HG02970 (cell line): Measurements from ENCODE around the gene ITPRIPL2.
A peak's percentile ranks its signal among the peaks of the same experiment; 100 is the strongest.

ENCODE experiments used
- ATAC-seq: cut with Tn5 transposase; IDR thresholded peaks from one replicate; pipeline ENCODE4 v1.9.1; 2021; ENCODE audit warnings: mild to moderate bottlenecking, moderate library complexity, moderate number of reproducible peaks; ENCODE audit not compliant: unreplicated experiment, low FRiP score

Gene ITPRIPL2

DNA sequence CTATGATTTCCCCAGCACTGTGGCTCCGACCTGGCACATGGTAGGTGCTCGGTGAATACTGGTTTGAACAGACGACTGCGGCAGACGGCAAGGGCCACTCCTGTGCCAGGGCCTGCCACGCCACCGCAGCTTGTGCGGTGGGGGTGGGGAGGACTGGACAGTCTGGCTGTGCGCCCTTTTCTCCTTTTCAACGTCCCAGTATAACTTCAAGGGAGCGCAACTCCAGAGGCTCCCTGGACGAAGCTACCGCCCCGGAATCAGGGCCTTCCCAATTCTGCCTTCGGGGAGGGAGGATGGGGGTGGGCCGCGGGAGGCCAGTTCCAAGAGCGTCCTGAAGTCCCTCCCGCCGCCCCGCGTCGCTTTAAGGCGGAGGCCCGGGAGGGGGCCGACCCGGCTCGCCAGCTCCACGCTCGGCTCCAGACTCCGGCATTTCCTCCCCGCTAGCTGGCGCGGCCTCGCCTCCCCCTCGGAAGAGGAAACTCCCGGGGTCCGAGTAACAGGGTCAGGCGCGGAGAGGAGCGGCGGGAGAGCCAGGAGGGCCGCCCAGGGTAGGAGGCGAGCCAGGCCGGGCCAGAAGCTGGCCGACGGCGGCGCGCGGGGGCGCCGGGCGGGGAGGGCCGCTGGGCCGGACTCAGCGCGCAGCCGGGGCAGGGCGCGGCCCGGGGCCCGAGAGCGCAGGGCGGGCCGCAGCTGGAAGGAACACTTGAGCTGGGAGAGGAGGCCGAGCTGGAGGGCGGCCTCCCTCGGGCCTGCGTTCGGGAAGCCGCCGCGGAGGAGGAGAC lies at the start of gene ITPRIPL2:
TSS of gene ITPRIPL2 (plus strand) at position 388 of the 782 bp plus-strand sequence. CDS start 498 bp downstream, outside the sequence.
- ATAC-seq, result no peak

DNA sequence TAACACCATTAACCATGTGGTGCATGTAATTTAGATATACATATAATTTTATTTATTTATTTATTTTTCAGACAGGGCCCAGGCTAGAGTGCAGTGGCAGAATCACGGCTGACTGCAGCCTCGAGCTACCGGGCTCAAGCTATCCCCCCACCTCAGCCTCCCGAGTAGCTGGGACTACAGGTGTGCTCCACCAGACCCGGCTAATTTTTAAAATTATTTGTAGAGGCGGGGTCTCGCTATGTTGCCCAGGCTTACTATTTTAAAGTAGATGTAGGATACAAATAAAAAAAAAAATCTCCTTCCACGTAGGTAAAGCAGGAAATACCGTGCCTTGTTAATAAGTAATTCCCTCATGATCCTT lies 46.8 kb upstream of the ITPRIPL2 start:
- ATAC-seq, result no peak

DNA sequence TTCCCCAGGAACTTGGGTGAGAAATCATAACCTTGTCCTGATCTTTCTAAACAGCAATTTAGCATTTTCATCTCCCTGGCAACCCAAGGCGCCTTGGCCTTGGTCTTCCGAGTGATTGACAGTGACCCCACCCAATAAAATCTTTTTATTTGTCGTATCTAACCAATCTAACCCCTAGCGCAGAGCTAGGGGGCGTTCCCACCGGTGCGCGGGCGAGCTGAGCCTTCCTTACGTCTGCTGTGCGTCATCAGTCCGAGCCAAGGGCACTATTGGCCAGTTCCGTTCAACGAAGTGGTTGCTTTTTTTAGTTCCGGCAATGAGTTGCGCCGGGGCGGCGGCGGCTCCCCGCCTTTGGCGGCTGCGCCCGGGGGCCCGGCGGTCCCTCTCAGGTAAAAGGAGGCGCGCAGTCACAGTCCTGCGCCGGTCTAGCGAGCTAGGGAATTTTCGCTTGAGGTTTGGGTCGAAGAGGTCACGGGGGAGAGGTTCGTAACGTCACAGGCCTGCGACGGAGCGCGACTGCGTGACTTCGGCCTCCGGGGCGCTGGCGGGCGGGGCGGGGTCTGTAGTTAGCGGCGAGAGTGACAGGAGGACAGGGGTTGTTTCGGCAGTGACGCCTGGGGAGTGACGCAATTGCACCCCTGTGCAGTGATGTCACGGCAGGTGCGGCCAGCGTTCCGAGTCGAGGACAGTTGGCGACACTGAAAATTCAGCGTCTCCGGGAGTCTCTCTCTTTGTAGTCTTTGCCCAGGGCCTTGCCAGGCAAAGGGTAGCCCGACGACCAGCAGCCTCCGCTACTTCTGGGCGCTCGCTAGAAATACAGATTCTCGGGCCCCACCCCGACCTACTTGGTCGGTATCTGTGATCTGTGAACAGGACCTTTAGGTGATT lies 46.2 kb upstream of the ITPRIPL2 start, which contains the start of gene COQ7:
TSS of gene COQ7 (plus strand) at position 266 of the 888 bp plus-strand sequence. CDS start at position 317, 51 bp downstream.
- peak; percentile 91 for ATAC-seq

DNA sequence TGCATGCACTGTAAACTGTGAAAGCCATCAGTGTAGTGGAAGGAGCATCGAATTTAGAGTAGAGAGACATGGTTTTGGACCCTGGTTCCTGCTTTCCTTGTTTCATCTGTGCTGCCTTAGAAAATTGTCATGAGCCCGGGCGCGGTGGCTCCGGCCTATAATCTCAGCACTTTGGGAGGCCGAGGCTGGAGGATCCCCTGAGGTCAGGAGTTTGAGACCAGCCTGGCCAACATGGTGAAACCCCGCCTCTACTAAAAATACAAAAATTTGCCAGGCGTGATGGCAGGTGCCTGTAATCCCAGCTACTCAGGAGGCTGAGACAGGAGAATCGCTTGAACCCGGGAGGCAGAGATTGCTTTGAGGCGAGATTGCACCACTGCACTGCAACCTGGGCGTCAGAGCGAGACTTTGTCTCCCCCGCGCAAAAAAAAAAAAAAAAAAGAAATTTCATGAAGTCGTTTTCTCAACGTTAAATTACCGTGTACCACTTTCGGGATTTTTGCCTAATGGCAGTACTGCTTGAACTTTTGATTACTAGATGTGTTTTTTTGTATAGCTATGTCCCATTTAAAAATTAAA lies 45.4 kb upstream of the ITPRIPL2 start:
- ATAC-seq, result no peak

DNA sequence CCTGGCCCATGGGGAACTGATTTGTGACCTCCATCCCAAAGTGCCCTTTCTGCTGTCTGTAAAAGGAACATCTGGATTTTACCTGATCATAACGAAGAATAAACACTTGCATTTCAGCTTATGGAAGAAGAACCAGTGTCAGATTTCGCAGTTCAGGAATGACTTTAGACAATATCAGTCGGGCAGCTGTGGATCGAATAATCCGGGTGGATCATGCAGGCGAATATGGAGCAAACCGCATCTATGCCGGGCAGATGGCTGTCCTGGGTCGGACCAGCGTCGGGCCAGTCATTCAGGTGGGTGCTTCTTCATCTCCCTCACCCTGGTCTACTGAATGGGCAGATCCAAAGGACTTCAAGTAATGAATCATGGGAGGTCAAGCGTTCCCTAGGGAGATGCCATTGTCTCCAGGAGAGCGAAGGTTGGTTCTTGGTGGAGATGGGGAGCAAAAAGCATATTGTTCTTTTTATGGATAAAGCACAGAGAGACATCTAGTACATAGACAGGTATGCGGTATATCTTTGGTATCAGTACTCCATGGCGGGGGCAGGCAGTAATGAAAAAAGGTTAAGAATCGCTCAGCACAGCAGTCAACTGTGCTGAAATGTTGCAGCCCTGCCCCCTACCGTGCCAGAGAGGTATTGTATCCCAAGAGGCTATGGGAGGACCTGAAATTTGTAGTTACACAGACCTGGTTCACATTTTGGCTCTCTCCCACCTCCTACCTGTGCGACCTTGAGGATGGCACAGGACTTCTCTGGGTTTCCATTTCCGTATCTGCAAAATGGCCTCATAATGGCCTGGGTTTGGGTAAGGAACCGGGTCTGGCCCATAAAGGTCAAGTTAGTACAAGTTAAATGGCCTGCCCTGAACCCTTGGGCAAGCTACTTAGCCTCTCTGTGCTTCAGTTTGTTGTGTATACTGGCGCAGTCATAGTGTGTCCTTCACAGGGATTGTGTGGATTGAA lies 41.7 kb upstream of the ITPRIPL2 start:
- ATAC-seq, result no peak

DNA sequence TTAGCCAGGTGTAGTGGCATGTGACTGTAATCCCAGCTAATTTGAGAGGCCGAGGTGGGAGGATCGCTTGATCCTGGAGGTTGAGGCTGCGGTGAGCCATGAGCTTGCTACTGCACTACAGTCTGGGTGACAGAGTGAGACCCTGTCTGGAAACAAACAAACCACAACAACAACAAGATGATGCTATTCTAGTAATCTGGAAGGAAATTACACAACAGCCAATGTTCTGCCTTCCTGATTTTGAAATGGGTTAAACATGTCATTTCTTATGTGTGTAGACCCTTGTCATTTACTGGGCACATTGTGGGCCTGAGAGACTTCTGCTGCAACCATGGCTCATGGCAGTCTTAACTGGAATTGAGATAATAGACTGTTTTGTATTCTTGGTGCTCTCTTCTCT lies 40.4 kb upstream of the ITPRIPL2 start:
- ATAC-seq, result no peak

DNA sequence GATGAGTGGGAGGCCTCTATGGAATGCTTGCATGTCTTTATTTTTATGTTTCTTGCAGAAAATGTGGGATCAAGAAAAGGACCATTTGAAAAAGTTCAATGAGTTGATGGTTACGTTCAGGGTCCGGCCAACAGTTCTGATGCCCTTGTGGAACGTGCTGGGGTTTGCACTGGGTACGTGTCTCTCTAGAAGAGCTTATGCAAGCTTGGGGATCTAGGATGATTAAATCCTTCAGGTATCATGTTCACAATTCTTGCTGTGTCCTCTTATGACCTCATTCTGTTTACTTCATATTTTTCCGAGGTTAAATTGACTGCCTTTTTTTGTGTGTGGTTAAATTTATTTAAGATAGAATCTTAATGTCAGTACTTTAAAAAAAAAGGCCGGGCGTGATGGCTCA lies 39.9 kb upstream of the ITPRIPL2 start:
- no peak for ATAC-seq

DNA sequence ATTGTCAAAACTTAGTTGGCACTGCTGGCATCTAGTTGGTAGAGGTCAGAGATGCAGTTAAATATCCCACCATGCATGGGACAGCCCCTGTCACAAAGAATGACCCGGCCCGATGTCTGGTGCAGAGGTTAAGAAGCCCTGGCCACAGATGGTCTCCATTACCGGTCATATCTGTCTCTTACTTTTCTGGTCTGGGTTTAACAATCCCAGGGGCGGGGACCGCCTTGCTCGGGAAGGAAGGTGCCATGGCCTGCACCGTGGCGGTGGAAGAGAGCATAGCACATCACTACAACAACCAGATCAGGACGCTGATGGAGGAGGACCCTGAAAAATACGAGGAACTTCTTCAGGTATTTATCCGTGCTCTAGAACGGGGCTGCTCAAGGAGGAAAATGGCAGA lies 38.3 kb upstream of the ITPRIPL2 start:
- ATAC-seq, result no peak

DNA sequence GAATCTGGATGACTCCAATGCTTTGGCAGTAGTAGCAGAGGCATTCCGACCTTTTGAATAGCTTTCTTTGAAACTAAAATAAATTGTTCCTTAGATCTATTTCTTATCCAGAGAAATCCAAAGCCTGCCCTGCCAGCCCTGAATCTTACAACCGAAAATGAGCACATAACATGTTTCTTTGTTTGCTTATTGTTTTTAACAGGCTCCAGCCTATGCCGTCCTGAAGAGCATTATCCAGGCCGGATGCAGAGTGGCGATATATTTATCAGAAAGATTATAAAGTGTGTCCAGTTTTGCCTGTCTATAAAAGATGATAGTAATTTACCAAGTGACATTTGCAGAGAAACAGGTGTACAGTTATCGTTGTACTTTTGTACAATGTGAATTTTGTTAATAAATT lies 35.9 kb upstream of the ITPRIPL2 start:
- ATAC-seq, result no peak

DNA sequence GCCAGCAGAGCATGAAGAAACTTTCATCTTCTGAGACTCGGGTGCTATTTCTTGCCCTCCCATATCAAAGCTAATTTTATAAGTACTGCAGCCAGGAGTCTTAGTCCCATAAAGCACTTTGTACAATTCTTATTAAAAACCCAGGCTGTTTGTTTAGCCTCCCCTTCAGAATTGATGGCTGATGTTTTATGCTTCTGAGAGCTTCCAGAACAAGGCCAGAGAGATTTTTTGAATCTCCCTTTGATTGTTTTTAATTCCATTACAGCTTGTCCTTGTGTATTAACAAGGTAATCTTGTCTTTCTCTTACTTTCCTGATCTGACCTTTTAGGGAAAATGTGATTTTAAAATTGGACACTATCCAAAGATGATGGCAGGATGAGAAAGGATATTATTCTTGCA lies 30.1 kb upstream of the ITPRIPL2 start:
- no peak for ATAC-seq

DNA sequence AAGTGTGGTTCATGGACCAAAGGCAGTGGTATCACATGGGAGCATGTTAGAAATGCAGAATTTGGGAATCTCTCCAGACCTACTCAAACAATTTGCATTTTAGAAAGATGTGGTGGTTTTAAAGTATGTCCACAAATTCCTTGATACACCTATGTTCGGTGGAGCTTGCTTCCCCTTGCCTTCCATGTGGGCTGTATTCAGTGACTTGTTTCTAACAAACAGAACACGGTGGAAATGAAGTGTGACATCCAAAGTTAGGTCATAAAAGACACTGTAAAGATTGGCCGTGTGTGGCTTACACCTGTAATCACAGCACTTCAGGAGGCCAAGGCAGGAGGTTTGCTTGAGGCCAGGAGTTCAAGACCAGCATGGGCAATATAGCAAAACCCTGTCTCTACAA lies 29.6 kb upstream of the ITPRIPL2 start:
- ATAC-seq, result no peak

DNA sequence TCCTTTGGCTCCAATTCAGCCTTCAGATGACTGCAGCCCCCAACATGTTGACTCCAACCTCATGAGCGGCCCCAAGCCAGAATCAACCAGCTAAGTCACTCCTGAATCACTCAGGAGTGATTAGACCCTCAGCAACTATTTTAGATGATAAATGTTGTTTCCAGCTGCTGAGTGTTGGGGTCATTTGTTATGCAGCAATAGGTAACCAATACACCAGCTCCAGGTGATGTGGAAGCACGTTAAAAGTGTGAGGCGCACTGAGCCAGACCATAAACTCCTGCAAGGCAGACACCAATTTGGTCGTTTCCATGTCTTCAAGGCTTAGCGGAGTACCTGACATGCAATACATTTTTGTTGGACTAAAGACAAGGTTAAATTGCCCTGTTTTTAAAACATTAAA lies 28.9 kb upstream of the ITPRIPL2 start:
- ATAC-seq, result no peak

DNA sequence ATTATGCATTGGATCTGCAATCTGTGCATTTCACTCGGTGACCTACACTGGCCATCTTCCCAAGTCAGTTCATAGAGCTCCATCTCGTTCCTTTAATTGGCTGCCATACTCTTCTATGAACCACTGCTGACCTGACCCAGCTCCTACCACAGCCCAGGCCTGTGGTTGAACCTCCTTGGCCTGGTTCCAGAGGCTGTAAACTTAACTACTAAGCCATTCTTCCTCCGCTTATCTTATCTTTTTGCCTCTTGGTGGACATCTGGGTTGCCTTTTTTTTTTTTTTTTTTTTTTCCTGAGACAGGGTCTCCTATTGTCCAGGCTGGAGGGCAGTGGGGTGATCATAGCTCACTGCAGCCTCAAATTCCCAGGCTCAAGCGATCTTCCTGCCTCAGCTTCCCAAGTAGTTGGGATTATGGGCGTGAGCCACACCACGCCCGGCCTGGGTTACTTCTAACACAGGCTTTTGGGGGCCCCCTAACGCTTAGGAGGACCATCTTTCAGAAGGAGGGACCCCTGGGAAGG lies 28.0 kb upstream of the ITPRIPL2 start:
- ATAC-seq, result no peak

DNA sequence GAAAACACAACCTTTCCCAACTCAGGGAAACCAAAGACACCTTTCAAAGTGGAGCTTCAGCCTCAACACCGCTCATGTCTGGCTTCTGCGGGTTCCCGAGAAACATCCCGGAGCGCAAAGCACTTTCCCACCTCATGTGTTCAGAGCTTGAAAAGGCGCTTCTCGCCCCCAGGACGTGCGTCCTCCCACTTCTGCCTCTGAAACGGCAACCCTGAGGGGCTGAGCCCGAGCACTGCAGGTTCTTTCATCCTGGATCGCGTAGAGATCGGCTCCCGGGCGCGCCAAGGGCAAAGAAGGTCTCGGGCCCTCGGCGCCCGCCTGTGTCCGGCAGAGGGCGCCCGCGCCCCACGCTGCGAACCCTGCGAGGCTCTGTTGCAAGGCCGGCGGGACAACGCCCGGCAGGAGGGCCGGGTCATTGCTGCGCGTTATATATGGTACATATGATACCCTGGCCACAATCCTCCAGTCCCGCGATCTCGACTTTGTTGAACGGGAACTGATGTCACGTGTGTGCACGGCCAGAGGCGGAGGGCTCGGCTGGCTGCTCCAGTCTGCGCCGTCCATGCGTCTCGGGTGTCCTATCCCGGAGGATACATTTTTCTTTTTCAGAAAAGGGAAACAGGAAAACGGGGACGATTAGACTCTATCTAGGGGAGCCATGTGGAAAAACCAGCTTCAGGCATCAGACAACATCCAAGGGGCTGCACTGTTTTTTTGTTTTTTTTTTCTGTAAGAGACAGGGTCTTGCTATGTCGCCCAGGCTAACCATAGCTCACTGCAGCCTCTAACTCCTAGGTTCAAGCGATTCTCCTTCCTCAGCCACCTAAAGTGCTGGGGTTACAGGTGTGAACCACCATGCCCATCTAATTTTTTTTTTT lies 27.2 kb upstream of the ITPRIPL2 start:
- peak; percentile 74 for ATAC-seq

DNA sequence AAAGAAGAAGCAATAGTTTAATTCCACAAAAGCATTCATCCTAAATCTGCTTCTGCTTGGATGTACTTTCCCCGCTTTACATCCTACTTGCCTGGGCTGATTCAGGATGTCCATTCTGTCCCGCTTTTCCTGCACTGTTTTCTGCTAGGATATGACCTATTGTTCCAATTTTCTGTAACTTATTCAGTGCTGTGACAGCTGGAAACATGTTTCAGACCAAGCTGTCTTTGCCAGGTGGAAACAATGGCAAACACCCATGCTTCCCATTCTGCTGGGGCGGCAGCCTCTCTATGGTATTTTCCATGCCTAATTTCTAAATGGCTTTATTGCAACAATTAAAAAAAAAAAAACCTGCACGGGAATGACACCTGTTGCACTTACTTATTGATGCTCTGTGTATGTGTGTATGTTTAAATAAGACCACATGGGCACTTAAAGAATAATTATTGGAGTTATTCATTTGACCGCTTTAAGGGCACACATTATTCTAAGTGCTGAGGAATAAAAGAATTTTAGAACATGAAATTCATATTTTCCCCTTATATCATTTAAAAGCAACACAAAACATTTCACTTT lies 25.3 kb upstream of the ITPRIPL2 start:
- no peak for ATAC-seq

DNA sequence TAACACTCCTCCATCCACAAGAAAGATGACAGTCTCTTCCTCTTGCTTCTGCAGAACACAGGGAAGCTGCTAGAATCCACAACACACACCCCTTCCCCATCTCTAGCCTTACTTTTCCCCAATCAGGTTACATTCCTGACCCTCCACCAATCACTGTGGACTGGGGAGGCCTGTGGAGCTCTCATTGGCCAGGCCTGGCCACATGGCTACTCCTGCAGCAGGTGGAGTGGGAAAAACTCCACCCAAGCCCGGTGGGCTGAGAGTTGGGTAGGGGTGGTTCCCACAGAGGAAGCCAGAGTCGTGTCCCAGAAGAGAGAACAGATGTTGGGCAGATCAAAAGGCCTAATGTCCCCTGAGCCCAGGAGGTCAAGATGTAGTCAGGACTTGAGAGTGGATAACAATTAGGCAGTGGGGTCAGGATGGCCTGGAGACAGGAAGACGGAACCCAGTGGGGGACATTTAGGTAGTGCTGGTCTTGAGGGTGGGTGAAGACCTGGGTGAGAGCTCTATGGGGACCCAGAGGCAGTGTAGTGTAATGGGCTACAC lies 24.3 kb upstream of the ITPRIPL2 start:
- ATAC-seq, result no peak

DNA sequence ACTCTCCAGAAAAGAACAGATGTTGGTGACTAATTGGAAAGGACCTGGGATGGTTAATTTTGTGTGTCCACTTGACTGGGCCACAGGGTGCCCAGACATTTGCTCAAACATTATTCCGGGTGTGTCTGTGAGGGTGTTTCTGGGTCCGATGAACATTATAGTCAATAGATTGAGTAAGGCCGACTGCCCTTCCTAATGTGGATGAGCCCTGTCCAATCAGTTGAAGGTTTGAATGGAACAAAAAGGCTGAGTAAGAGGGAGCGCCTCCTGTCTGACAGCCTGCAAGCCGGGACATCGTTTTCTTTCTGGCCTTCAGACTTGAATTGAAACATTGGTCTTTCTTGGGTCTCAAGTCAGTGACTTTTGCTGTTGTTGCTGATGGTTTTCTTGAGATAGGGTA lies 22.8 kb upstream of the ITPRIPL2 start:
- no peak for ATAC-seq
